GM04504 (cell line): ENCODE data around the gene ANO1.

Source experiments
- DNase-seq: peaks from one replicate; pipeline ENCODE4 v3.0.0-alpha.2; 2012; ENCODE audit warnings: low read depth

Gene ANO1

GRCh38 chr11:70050243-70050642 is 27.9 kb upstream of the ANO1 start:
- no peak for DNase-seq

GRCh38 chr11:70054004-70054403 is 24.1 kb upstream of the ANO1 start:
- no peak for DNase-seq

- DNase-seq = no peak
Measured at GRCh38 chr11:70055444-70055843, 22.7 kb upstream of the ANO1 start.

GRCh38 chr11:70057080-70057479 is 21.0 kb upstream of the ANO1 start:
- DNase-seq = no peak

- DNase-seq = no peak
Measured at GRCh38 chr11:70059971-70060370, 18.1 kb upstream of the ANO1 start.

GRCh38 chr11:70060611-70061293 is 17.4 kb upstream of the ANO1 start:
- DNase-seq = no peak

- no peak for DNase-seq
Measured at GRCh38 chr11:70061734-70062133, 16.4 kb upstream of the ANO1 start.

- DNase-seq = no peak
Measured at GRCh38 chr11:70063121-70063520, 15.0 kb upstream of the ANO1 start.

GRCh38 chr11:70063555-70063954 is 14.6 kb upstream of the ANO1 start:
- no peak for DNase-seq

- DNase-seq = no peak
Measured at GRCh38 chr11:70064008-70064725, 13.9 kb upstream of the ANO1 start.

- DNase-seq = no peak
Measured at GRCh38 chr11:70064726-70065317, 13.3 kb upstream of the ANO1 start.

GRCh38 chr11:70065318-70066135 is 12.6 kb upstream of the ANO1 start:
- DNase-seq = no peak

- DNase-seq = no peak
Measured at GRCh38 chr11:70066136-70066520, 12.0 kb upstream of the ANO1 start.

GRCh38 chr11:70066628-70067027 is 11.5 kb upstream of the ANO1 start:
- no peak for DNase-seq

- DNase-seq = no peak
Measured at GRCh38 chr11:70067036-70067435, 11.1 kb upstream of the ANO1 start.

GRCh38 chr11:70067591-70068341 is 10.4 kb upstream of the ANO1 start:
- DNase-seq = no peak

- DNase-seq = no peak
Measured at GRCh38 chr11:70068345-70068744, 9.8 kb upstream of the ANO1 start.

GRCh38 chr11:70068950-70069349 is 9.2 kb upstream of the ANO1 start:
- no peak for DNase-seq

- DNase-seq = no peak
Measured at GRCh38 chr11:70070706-70071105, 7.4 kb upstream of the ANO1 start.

GRCh38 chr11:70071996-70072395 is 6.1 kb upstream of the ANO1 start:
- no peak for DNase-seq

GRCh38 chr11:70072461-70072860 is 5.7 kb upstream of the ANO1 start:
- no peak for DNase-seq
